Mesendoderm (in vitro differentiated cells): Measurements from ENCODE around the gene SPDYE2.
"Not testable (repeated sequence)": the region's sequence is repeated elsewhere in the genome, so short reads cannot be mapped to it uniquely, and the experiment has no call there.

Experiments
- DNase-seq: peaks from one replicate; pipeline ENCODE4 v3.0.0; 2013
- H2AK5ac ChIP-seq: 2 replicates; pipeline ENCODE4 v1.6.1; 2013; ENCODE audit warnings: low read length, inconsistent platforms
- H2BK120ac ChIP-seq: 2 replicates; pipeline ENCODE4 v1.6.1; 2013; ENCODE audit warnings: low read depth, mild to moderate bottlenecking, low read length, moderate library complexity, mixed read lengths
- H2BK15ac ChIP-seq: replicated peaks from 2 replicates; pipeline ENCODE4 v1.6.1; 2013; ENCODE audit warnings: low read depth, mild to moderate bottlenecking, moderate library complexity
- H2BK5ac ChIP-seq: 2 replicates; pipeline ENCODE4 v1.6.1; 2013; ENCODE audit warnings: low read length, inconsistent platforms
- H3K18ac ChIP-seq: 2 replicates; pipeline ENCODE4 v1.6.1; 2013; ENCODE audit warnings: mild to moderate bottlenecking, low read length, mixed read lengths
- H3K23ac ChIP-seq: one replicate; pipeline ENCODE4 v1.6.1; 2013; ENCODE audit warnings: low read length
- H3K27ac ChIP-seq: 2 replicates; pipeline ENCODE4 v1.5.1; 2013; ENCODE audit warnings: low read depth, mild to moderate bottlenecking, inconsistent platforms, low read length, moderate library complexity
- H3K27me3 ChIP-seq: 2 replicates; pipeline ENCODE4 v1.6.1; 2013; ENCODE audit warnings: low read length, control low read depth, mild to moderate bottlenecking, inconsistent platforms; ENCODE audit not compliant: insufficient read depth, poor library complexity
- H3K36me3 ChIP-seq: 2 replicates; pipeline ENCODE4 v1.6.1; 2013; ENCODE audit warnings: low read length, inconsistent platforms; ENCODE audit not compliant: control insufficient read depth, insufficient read depth
- H3K4ac ChIP-seq: one replicate; pipeline ENCODE4 v1.6.1; 2013; ENCODE audit warnings: low read depth, mild to moderate bottlenecking, low read length, moderate library complexity
- H3K4me1 ChIP-seq: 2 replicates; pipeline ENCODE4 v1.6.1; 2013; ENCODE audit warnings: low read depth, low read length, inconsistent platforms; ENCODE audit not compliant: control insufficient read depth
- H3K4me2 ChIP-seq: 2 replicates; pipeline ENCODE4 v1.6.1; 2013; ENCODE audit warnings: low read length
- H3K4me3 ChIP-seq: 2 replicates; pipeline ENCODE4 v1.5.1; 2013; ENCODE audit warnings: mild to moderate bottlenecking, low read length
- H3K56ac ChIP-seq: one replicate; pipeline ENCODE4 v1.6.1; 2013; ENCODE audit warnings: low read length
- H3K79me1 ChIP-seq: 2 replicates; pipeline ENCODE4 v1.6.1; 2013; ENCODE audit warnings: low read length, inconsistent platforms
- H3K79me2 ChIP-seq: 2 replicates; pipeline ENCODE4 v1.6.1; 2013; ENCODE audit warnings: mild to moderate bottlenecking, low read length; ENCODE audit not compliant: control insufficient read depth, insufficient read depth
- H3K9ac ChIP-seq: 2 replicates; pipeline ENCODE4 v1.6.1; 2013; ENCODE audit warnings: low read length, inconsistent platforms
- H4K5ac ChIP-seq: one replicate; pipeline ENCODE4 v1.6.1; 2013; ENCODE audit warnings: low read length
- H4K8ac ChIP-seq: one replicate; pipeline ENCODE4 v1.6.1; 2013; ENCODE audit warnings: low read depth, mild to moderate bottlenecking, control low read depth, low read length, moderate library complexity
- WGBS: extraction: QIAGEN DNeasy Blood & Tissue Kit; methylation state at CpG from one replicate; pipeline ENCODE4 v1.1.7; 2013; ENCODE audit warnings: low lambda C conversion rate, missing lambda C conversion rate; ENCODE audit not compliant: insufficient coverage; ENCODE audit errors: extremely low coverage; 5-methylcytosine and 5-hydroxymethylcytosine counted together

Gene SPDYE2

GRCh38 chr7:102581722-102582121, 30.7 kb downstream of the SPDYE2 start:
- H3K4me2 ChIP-seq, H4K5ac ChIP-seq, H3K56ac ChIP-seq, H3K4ac ChIP-seq, H2BK15ac ChIP-seq, H3K9ac ChIP-seq, H3K4me1 ChIP-seq, H3K36me3 ChIP-seq, H3K4me3 ChIP-seq, H4K8ac ChIP-seq, H2BK120ac ChIP-seq, H2AK5ac ChIP-seq, H3K18ac ChIP-seq, H3K27me3 ChIP-seq, H3K27ac ChIP-seq, H2BK5ac ChIP-seq, DNase-seq, H3K79me2 ChIP-seq, H3K79me1 ChIP-seq, H3K23ac ChIP-seq: not testable (repeated sequence)
- WGBS, result no CpG with 5 or more reads among the region's 5 CpGs

GRCh38 chr7:102583495-102583894, 32.5 kb downstream of the SPDYE2 start:
- not testable (repeated sequence) for H4K8ac ChIP-seq, H3K4me2 ChIP-seq, H3K23ac ChIP-seq, H2BK5ac ChIP-seq, H2BK120ac ChIP-seq, H3K4me3 ChIP-seq, H3K36me3 ChIP-seq, H3K9ac ChIP-seq, H2BK15ac ChIP-seq, H3K18ac ChIP-seq, H3K4ac ChIP-seq, H3K56ac ChIP-seq, H3K79me1 ChIP-seq, DNase-seq, H2AK5ac ChIP-seq, H3K27ac ChIP-seq, H4K5ac ChIP-seq, H3K27me3 ChIP-seq, H3K79me2 ChIP-seq, H3K4me1 ChIP-seq
- WGBS, result no CpG with 5 or more reads among the region's 5 CpGs

- not testable (repeated sequence) for H4K8ac ChIP-seq, H3K27ac ChIP-seq, H3K23ac ChIP-seq, H3K36me3 ChIP-seq, H2BK5ac ChIP-seq, H3K4me2 ChIP-seq, H3K9ac ChIP-seq, DNase-seq, H3K27me3 ChIP-seq, H2BK15ac ChIP-seq, H3K4me3 ChIP-seq, H4K5ac ChIP-seq, H3K56ac ChIP-seq, H2BK120ac ChIP-seq, H3K18ac ChIP-seq, H3K4me1 ChIP-seq, H3K4ac ChIP-seq, H3K79me2 ChIP-seq, H2AK5ac ChIP-seq, H3K79me1 ChIP-seq
- WGBS, result no CpG with 5 or more reads among the region's 9 CpGs
Measured at GRCh38 chr7:102589857-102590256, 38.8 kb downstream of the SPDYE2 start.

GRCh38 chr7:102592477-102593019, 41.5 kb downstream of the SPDYE2 start:
- not testable (repeated sequence) for H3K4me3 ChIP-seq, H4K8ac ChIP-seq, H3K36me3 ChIP-seq, H2BK15ac ChIP-seq, H3K27me3 ChIP-seq, H3K4me1 ChIP-seq, H3K79me2 ChIP-seq, DNase-seq, H3K27ac ChIP-seq, H3K4ac ChIP-seq, H2AK5ac ChIP-seq, H3K56ac ChIP-seq, H4K5ac ChIP-seq, H3K23ac ChIP-seq, H2BK5ac ChIP-seq, H3K18ac ChIP-seq, H3K79me1 ChIP-seq, H2BK120ac ChIP-seq, H3K4me2 ChIP-seq, H3K9ac ChIP-seq
- no CpG with 5 or more reads among the region's 26 CpGs for WGBS

GRCh38 chr7:102593637-102594334, 42.8 kb downstream of the SPDYE2 start:
- H3K27me3 ChIP-seq, H3K79me1 ChIP-seq, H3K4me2 ChIP-seq, H2BK5ac ChIP-seq, H4K8ac ChIP-seq, H3K9ac ChIP-seq, H3K18ac ChIP-seq, H3K79me2 ChIP-seq, H4K5ac ChIP-seq, H3K27ac ChIP-seq, H2BK15ac ChIP-seq, DNase-seq, H3K4me3 ChIP-seq, H3K36me3 ChIP-seq, H3K4me1 ChIP-seq, H3K23ac ChIP-seq, H2AK5ac ChIP-seq, H3K56ac ChIP-seq, H2BK120ac ChIP-seq, H3K4ac ChIP-seq: not testable (repeated sequence)
- no CpG with 5 or more reads among the region's 68 CpGs for WGBS

GRCh38 chr7:102596036-102596435, 45.0 kb downstream of the SPDYE2 start:
- H2BK15ac ChIP-seq, H4K5ac ChIP-seq, H3K56ac ChIP-seq, H2BK120ac ChIP-seq, H3K9ac ChIP-seq, H3K27ac ChIP-seq, H3K79me1 ChIP-seq, H3K4me3 ChIP-seq, H4K8ac ChIP-seq, H3K27me3 ChIP-seq, H3K36me3 ChIP-seq, H3K23ac ChIP-seq, DNase-seq, H3K4ac ChIP-seq, H3K79me2 ChIP-seq, H3K4me1 ChIP-seq, H2AK5ac ChIP-seq, H3K4me2 ChIP-seq, H2BK5ac ChIP-seq, H3K18ac ChIP-seq: not testable (repeated sequence)
- no CpG with 5 or more reads among the region's 10 CpGs for WGBS
